Stimulated activated naive CD8-positive, alpha-beta T cell treated with anti-CD3 and anti-CD28 coated beads, Interleukin-15, Interleukin-2, amounts not matched to agents 100 ng/mL and 50 ng/mL, for 24 hours (primary cell): ENCODE data around the gene NADK2.

Source experiments
- H3K27ac Mint-ChIP-seq: one replicate; pipeline ENCODE4 v1.8.0; 2021; ENCODE audit warnings: mild to moderate bottlenecking, mixed read lengths
- H3K27me3 Mint-ChIP-seq: one replicate; pipeline ENCODE4 v1.8.0; 2021; ENCODE audit warnings: mixed read lengths
- H3K36me3 Mint-ChIP-seq: one replicate; pipeline ENCODE4 v1.8.0; 2021; ENCODE audit warnings: low read depth, mixed read lengths
- H3K4me1 Mint-ChIP-seq: one replicate; pipeline ENCODE4 v1.8.0; 2021; ENCODE audit warnings: low read depth, mixed read lengths
- H3K4me3 Mint-ChIP-seq: one replicate; pipeline ENCODE4 v1.8.0; 2021; ENCODE audit warnings: mild to moderate bottlenecking, mixed read lengths
- H3K9me3 Mint-ChIP-seq: one replicate; pipeline ENCODE4 v1.8.0; 2021; ENCODE audit warnings: mixed read lengths

NADK2 gene

GRCh38 chr5:36151434-36152323, 90.0 kb downstream of the NADK2 start, which contains the start of the genes LMBRD2 and SKP2:
Gene LMBRD2 (minus strand): TSS chr5:36151887. CDS start chr5:36143349, 8,538 bp downstream.
Gene SKP2 (plus strand): TSS chr5:36152111. CDS start chr5:36152263, 152 bp downstream.
- Mint-ChIP-seq H3K36me3 (peaks cover 40% of the 10 kb centered on the region), H3K9me3 (no peaks in the 10 kb centered on the region), H3K4me1 (peaks cover 73% of the 10 kb centered on the region), H3K4me3 (peak within 1 kb of the TSS; percentile 91), H3K27ac (peak within 1 kb of the TSS; percentile 90), H3K27me3 (no peaks in the 10 kb centered on the region)

- H3K27ac Mint-ChIP-seq = peak overlapping the region; percentile 85
- no peaks in the 10 kb centered on the region for H3K9me3 Mint-ChIP-seq
- H3K36me3 Mint-ChIP-seq = peaks cover 31% of the 10 kb centered on the region
- H3K4me3 Mint-ChIP-seq = peak overlapping the region; percentile 91
- no peaks in the 10 kb centered on the region for H3K27me3 Mint-ChIP-seq
- peaks cover 66% of the 10 kb centered on the region for H3K4me1 Mint-ChIP-seq
These were observed 90.9 kb downstream of the NADK2 start for GRCh38 chr5:36150676-36151433.

DNA sequence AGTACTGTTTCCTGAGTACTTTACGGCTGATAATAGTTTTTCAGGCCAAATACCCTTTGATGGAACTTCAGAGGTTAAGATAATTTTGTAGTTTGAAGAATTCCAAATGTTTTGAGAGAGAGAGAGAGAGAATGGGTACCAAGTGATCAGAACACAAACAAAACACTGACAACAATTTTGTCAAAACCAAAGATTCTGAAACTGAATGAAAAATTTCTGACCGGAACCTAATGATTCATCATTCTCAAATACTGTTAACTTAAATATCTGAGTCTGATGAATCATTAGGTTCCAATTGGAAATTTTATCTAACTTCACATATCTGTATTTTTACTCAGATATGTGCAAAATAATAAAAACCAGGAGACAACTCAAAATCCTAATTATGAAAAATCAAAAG, 94.0 kb downstream of the NADK2 start:
- Mint-ChIP-seq H3K27ac (no peak overlapping the region), H3K4me3 (no peak overlapping the region), H3K4me1 (peaks cover 37% of the 10 kb centered on the region), H3K9me3 (no peaks in the 10 kb centered on the region), H3K36me3 (peaks cover 7% of the 10 kb centered on the region), H3K27me3 (no peaks in the 10 kb centered on the region)

DNA sequence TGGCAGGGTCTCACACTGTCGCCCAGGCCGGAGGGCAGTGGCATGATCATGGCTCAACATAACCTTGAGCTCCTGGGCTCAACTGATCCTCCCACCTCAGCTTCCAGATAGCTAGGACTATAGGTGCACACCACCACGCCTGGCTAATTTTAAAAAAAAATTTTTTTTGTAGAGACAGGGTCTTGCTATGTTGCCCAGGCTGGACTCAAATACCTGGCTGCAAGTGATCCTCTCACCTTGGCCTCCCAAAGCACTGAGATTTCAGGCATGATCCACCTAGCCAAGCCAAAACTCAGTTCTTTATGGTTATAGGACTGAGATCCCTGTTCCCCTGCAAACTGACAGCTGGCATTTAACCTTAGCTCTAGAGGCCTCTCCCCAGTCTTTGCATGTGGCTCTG, 95.3 kb downstream of the NADK2 start:
- Mint-ChIP-seq H3K36me3 (peaks cover 4% of the 10 kb centered on the region), H3K4me3 (no peak overlapping the region), H3K27ac (no peak overlapping the region), H3K9me3 (no peaks in the 10 kb centered on the region), H3K27me3 (no peaks in the 10 kb centered on the region), H3K4me1 (peaks cover 34% of the 10 kb centered on the region)

- Mint-ChIP-seq H3K9me3 (no peaks in the 10 kb centered on the region), H3K4me1 (peaks cover 27% of the 10 kb centered on the region), H3K36me3 (peaks cover 13% of the 10 kb centered on the region), H3K27ac (no peak overlapping the region), H3K4me3 (no peak overlapping the region), H3K27me3 (no peaks in the 10 kb centered on the region)
These were observed 96.4 kb downstream of the NADK2 start for GRCh38 chr5:36145311-36145710.
